ENCODE results near the gene MATN3.

GRCh38 chr2:20033322-20033721, 20.9 kb upstream of the MATN3 start:
- TF ChIP-seq CTCF (IDR thresholded peaks at IDR 0.05) (no peak), POLR2A (IDR thresholded peaks at IDR 0.05) (no peak)

All from heart left ventricle (tissue), 13 donors.